Neural cell (in vitro differentiated cells): ENCODE results near the gene HCFC2. TPM values are rescaled to one million over a fixed set of nuclear protein-coding genes. Genes with fewer than 3 reads are reported as not detected.

ENCODE experiments used
- H2AFZ ChIP-seq: fragments of 200-600, 300-800 bp; sonication (generic), shearing (Covaris generic); 2 replicates; pipeline ENCODE4 v1.6.0; 2014; ENCODE audit warnings: low read depth, mild to moderate bottlenecking, antibody characterized with exemption, low read length, moderate library complexity
- H3F3A ChIP-seq: fragments of 200-600 bp; shearing (Covaris generic); 2 replicates; pipeline ENCODE4 v1.6.1; 2016; ENCODE audit warnings: mild to moderate bottlenecking, moderate library complexity, mixed read lengths, antibody characterized with exemption, low read length; ENCODE audit not compliant: insufficient read depth, poor library complexity, severe bottlenecking
- H3K27ac ChIP-seq: fragments of 200-600, 300-800 bp; sonication (generic), shearing (Covaris generic); 2 replicates; pipeline ENCODE4 v1.5.1; 2014; ENCODE audit warnings: mild to moderate bottlenecking, low read length, moderate library complexity
- H3K27me3 ChIP-seq: fragments of 300-800, 200-600 bp; sonication (generic), shearing (Covaris generic); 2 replicates; pipeline ENCODE4 v1.6.0; 2014; ENCODE audit warnings: mild to moderate bottlenecking, low read depth, low read length, moderate library complexity; ENCODE audit not compliant: insufficient read depth
- H3K36me3 ChIP-seq: fragments of 300-800, 200-600 bp; sonication (generic), shearing (Covaris generic); 2 replicates; pipeline ENCODE4 v1.5.1; 2014; ENCODE audit warnings: mild to moderate bottlenecking, antibody characterized with exemption, low read length, moderate library complexity; ENCODE audit not compliant: insufficient read depth
- H3K4me2 ChIP-seq: fragments of 300-800, 200-600 bp; sonication (generic), shearing (Covaris generic); 2 replicates; pipeline ENCODE4 v1.6.0; 2014; ENCODE audit warnings: mild to moderate bottlenecking, low read length
- H3K4me3 ChIP-seq: fragments of 300-800, 200-600 bp; sonication (generic), shearing (Covaris generic); 2 replicates; pipeline ENCODE4 v1.5.1; 2014; ENCODE audit warnings: mild to moderate bottlenecking, low read length, moderate library complexity
- H3K79me2 ChIP-seq: fragments of 200-600 bp; shearing (Covaris generic); replicated peaks from 2 replicates; pipeline ENCODE4 v1.6.0; 2014; ENCODE audit warnings: mild to moderate bottlenecking, low read length, moderate library complexity; ENCODE audit not compliant: insufficient read depth
- H3K9ac ChIP-seq: fragments of 300-800, 200-600 bp; sonication (generic), shearing (Covaris generic); 2 replicates; pipeline ENCODE4 v1.6.1; 2016; ENCODE audit warnings: mild to moderate bottlenecking, low read length, mixed read lengths
- H3K9me2 ChIP-seq: fragments of 200-600 bp; shearing (Covaris generic); 2 replicates; pipeline ENCODE4 v1.6.1; 2016; ENCODE audit warnings: mild to moderate bottlenecking, low read length, mixed read lengths; ENCODE audit not compliant: insufficient read depth
- H3K9me3 ChIP-seq: fragments of 200-600, 300-800 bp; sonication (generic), shearing (Covaris generic); 2 replicates; pipeline ENCODE4 v1.6.1; 2016; ENCODE audit warnings: mild to moderate bottlenecking, mixed run types, low read length, moderate library complexity, mixed read lengths
- H4K20me1 ChIP-seq: fragments of 200-600 bp; shearing (Covaris generic); 2 replicates; pipeline ENCODE4 v1.6.1; 2016; ENCODE audit warnings: mild to moderate bottlenecking, mixed run types; ENCODE audit not compliant: insufficient read depth
- EP300 ChIP-seq: fragments of 450-650 bp; conservative IDR thresholded peaks from 2 replicates; pipeline ENCODE4 v1.6.1; 2014; ENCODE audit warnings: antibody characterized with exemption, mild to moderate bottlenecking, moderate library complexity; ENCODE audit not compliant: poor library complexity, severe bottlenecking
- EZH2 ChIP-seq: fragments of 200-600, 300-800 bp; shearing (Covaris generic), sonication (generic); IDR thresholded peaks from 2 replicates; pipeline ENCODE4 v1.6.1; 2014; ENCODE audit warnings: antibody characterized with exemption, low read length, borderline replicate concordance, mild to moderate bottlenecking; ENCODE audit not compliant: insufficient read depth, poor library complexity, severe bottlenecking
- MXI1 ChIP-seq: fragments of 450-650 bp; conservative IDR thresholded peaks from 2 replicates; pipeline ENCODE4 v1.6.1; 2014; ENCODE audit warnings: antibody characterized with exemption, mild to moderate bottlenecking; ENCODE audit not compliant: poor library complexity, severe bottlenecking
- POLR2AphosphoS5 ChIP-seq: IDR thresholded peaks from 2 replicates; pipeline ENCODE4 v1.6.1; 2012
- RAD21 ChIP-seq: fragments of 450-650 bp; conservative IDR thresholded peaks from 2 replicates; pipeline ENCODE4 v1.6.1; 2014; ENCODE audit warnings: antibody characterized with exemption, mild to moderate bottlenecking, moderate library complexity
- REST ChIP-seq: IDR thresholded peaks from 2 replicates; pipeline ENCODE4 v1.6.1; 2012; ENCODE audit warnings: borderline replicate concordance
- SMC3 ChIP-seq: fragments of 450-650 bp; conservative IDR thresholded peaks from 2 replicates; pipeline ENCODE4 v1.6.1; 2014; ENCODE audit warnings: antibody characterized with exemption, mild to moderate bottlenecking, moderate library complexity; ENCODE audit not compliant: poor library complexity
- TAF1 ChIP-seq: IDR thresholded peaks from 2 replicates; pipeline ENCODE4 v1.6.1; 2012; ENCODE audit warnings: low read depth
- polyA plus RNA-seq: library from polyadenylated mRNA; depleted of rRNA; stranded (reverse); fragments of >200 nt; gene quantifications from 2 replicates; pipeline ENCODE4 v1.2.3, GENCODE V29; 2014
- TF ChIP-seq, protein P1 (sequence below): fragments of 450-650 bp; IDR thresholded peaks from 2 replicates; pipeline ENCODE4 v1.5.1; 2014; ENCODE audit warnings: antibody characterized with exemption, mild to moderate bottlenecking, moderate library complexity; ENCODE audit not compliant: poor library complexity, severe bottlenecking

HCFC2 gene
- polyA plus RNA-seq, 1 donor from 2014 or later = 62.4 TPM

- H3K36me3 ChIP-seq = peaks cover 9% of the 10 kb centered on the region
- TF ChIP-seq, protein P1, sequence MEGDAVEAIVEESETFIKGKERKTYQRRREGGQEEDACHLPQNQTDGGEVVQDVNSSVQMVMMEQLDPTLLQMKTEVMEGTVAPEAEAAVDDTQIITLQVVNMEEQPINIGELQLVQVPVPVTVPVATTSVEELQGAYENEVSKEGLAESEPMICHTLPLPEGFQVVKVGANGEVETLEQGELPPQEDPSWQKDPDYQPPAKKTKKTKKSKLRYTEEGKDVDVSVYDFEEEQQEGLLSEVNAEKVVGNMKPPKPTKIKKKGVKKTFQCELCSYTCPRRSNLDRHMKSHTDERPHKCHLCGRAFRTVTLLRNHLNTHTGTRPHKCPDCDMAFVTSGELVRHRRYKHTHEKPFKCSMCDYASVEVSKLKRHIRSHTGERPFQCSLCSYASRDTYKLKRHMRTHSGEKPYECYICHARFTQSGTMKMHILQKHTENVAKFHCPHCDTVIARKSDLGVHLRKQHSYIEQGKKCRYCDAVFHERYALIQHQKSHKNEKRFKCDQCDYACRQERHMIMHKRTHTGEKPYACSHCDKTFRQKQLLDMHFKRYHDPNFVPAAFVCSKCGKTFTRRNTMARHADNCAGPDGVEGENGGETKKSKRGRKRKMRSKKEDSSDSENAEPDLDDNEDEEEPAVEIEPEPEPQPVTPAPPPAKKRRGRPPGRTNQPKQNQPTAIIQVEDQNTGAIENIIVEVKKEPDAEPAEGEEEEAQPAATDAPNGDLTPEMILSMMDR = no peak
- TF ChIP-seq TAF1 (no peak), EP300 (no peak), SMC3 (no peak)
- no peaks in the 10 kb centered on the region for H3K9me3 ChIP-seq
- peaks cover 42% of the 10 kb centered on the region for H3K79me2 ChIP-seq
- H3K4me3 ChIP-seq = no peak overlapping the region
- H3K9me2 ChIP-seq = no peaks in the 10 kb centered on the region
- no peak overlapping the region for H2AFZ ChIP-seq
- H3K27me3 ChIP-seq = no peaks in the 10 kb centered on the region
- H3K27ac ChIP-seq = no peak overlapping the region
- peaks cover 6% of the 10 kb centered on the region for H3F3A ChIP-seq
- H4K20me1 ChIP-seq = no peaks in the 10 kb centered on the region
- no peak overlapping the region for H3K4me2 ChIP-seq
- H3K9ac ChIP-seq = no peak overlapping the region
These were observed 67.3 kb downstream of the HCFC2 start for GRCh38 chr12:104131609-104132008.

- Histone ChIP-seq H3K9me3 (no peaks in the 10 kb centered on the region), H3K4me2 (no peak overlapping the region), H3K9me2 (no peaks in the 10 kb centered on the region), H3F3A (peaks cover 6% of the 10 kb centered on the region), H3K36me3 (peaks cover 9% of the 10 kb centered on the region), H2AFZ (no peak overlapping the region), H4K20me1 (no peaks in the 10 kb centered on the region), H3K4me3 (no peak overlapping the region), H3K27me3 (no peaks in the 10 kb centered on the region), H3K79me2 (peaks cover 44% of the 10 kb centered on the region), H3K27ac (no peak overlapping the region), H3K9ac (no peak overlapping the region)
- TF ChIP-seq POLR2AphosphoS5 (no peak), MXI1 (no peak), EP300 (no peak), REST (no peak), EZH2 (no peak), TAF1 (no peak), SMC3 (no peak), RAD21 (no peak)
- TF ChIP-seq, protein P1 = no peak
These were observed 68.1 kb downstream of the HCFC2 start for GRCh38 chr12:104132351-104132956.
